Daoy (cell line): ENCODE measurements around the gene KCNB1. TPM values are rescaled to one million over a fixed set of nuclear protein-coding genes. Genes with fewer than 3 reads are reported as not detected.

Source experiments
- DNase-seq: peaks from one replicate; pipeline ENCODE4 v3.0.0-alpha.2; 2015; ENCODE audit warnings: low read depth
- total RNA-seq: library from RNA; depleted of rRNA; stranded (reverse); fragments of >200 nt; shearing (Covaris generic); gene quantifications from 2 replicates; pipeline ENCODE4 v1.2.3, GENCODE V29; 2014

The KCNB1 gene
- total RNA-seq, 1 experiment from 2014 or later: under 0.01 TPM

GRCh38 chr20:49437057-49437456, 45.4 kb downstream of the KCNB1 start:
- no peak for DNase-seq

GRCh38 chr20:49435639-49436038, 46.8 kb downstream of the KCNB1 start:
- no peak for DNase-seq

GRCh38 chr20:49433333-49433732, 49.1 kb downstream of the KCNB1 start:
- DNase-seq: no peak

- DNase-seq: no peak
Measured at GRCh38 chr20:49432550-49432949, 49.9 kb downstream of the KCNB1 start.

GRCh38 chr20:49431329-49431728, 51.1 kb downstream of the KCNB1 start:
- no peak for DNase-seq

- DNase-seq: no peak
Measured at GRCh38 chr20:49430320-49430719, 52.1 kb downstream of the KCNB1 start.

- DNase-seq: no peak
Measured at GRCh38 chr20:49427751-49428518, 54.5 kb downstream of the KCNB1 start.

GRCh38 chr20:49426873-49427272, 55.6 kb downstream of the KCNB1 start:
- DNase-seq: no peak

- no peak for DNase-seq
Measured at GRCh38 chr20:49426395-49426794, 56.1 kb downstream of the KCNB1 start.

- peak; percentile 35 for DNase-seq
Measured at GRCh38 chr20:49424536-49424935, 57.9 kb downstream of the KCNB1 start.

- DNase-seq: no peak
Measured at GRCh38 chr20:49422161-49422560, 60.3 kb downstream of the KCNB1 start.

- DNase-seq: no peak
Measured at GRCh38 chr20:49420811-49421295, 61.6 kb downstream of the KCNB1 start.

GRCh38 chr20:49420292-49420691, 62.2 kb downstream of the KCNB1 start:
- DNase-seq: no peak

- DNase-seq: no peak
Measured at GRCh38 chr20:49419785-49420184, 62.7 kb downstream of the KCNB1 start.

- no peak for DNase-seq
Measured at GRCh38 chr20:49418809-49419208, 63.7 kb downstream of the KCNB1 start.

GRCh38 chr20:49417843-49418555, 64.5 kb downstream of the KCNB1 start:
- no peak for DNase-seq

- no peak for DNase-seq
Measured at GRCh38 chr20:49415668-49416044, 66.8 kb downstream of the KCNB1 start.

GRCh38 chr20:49415005-49415667, 67.3 kb downstream of the KCNB1 start:
- DNase-seq: no peak

- DNase-seq: no peak
Measured at GRCh38 chr20:49413677-49414076, 68.8 kb downstream of the KCNB1 start.

- no peak for DNase-seq
Measured at GRCh38 chr20:49412953-49413352, 69.5 kb downstream of the KCNB1 start.

GRCh38 chr20:49412254-49412653, 70.2 kb downstream of the KCNB1 start:
- no peak for DNase-seq

- no peak for DNase-seq
Measured at GRCh38 chr20:49411221-49411925, 71.1 kb downstream of the KCNB1 start.
